Measurements from ENCODE around the gene CENPN. TPM values are rescaled to one million over a fixed set of nuclear protein-coding genes. Genes with fewer than 3 reads are reported as not detected.

The CENPN gene
- polyA plus RNA-seq, 3 donors = 23.1 to 25.8 (median 23.1) TPM

GRCh38 chr16:81073560-81074330, 66.7 kb downstream of the CENPN start:
- no peak for DNase-seq

GRCh38 chr16:81076566-81077075, 69.6 kb downstream of the CENPN start:
- DNase-seq = peak; percentile 88

- DNase-seq = peak; percentile 97
Observed at GRCh38 chr16:81077076-81077940, 70.3 kb downstream of the CENPN start, which contains the start of gene C16orf46. C16orf46 (minus strand) TSS chr16:81077238; CDS start chr16:81063955, 13,283 bp downstream.

- DNase-seq = no peak
Observed at GRCh38 chr16:81080233-81080632, 73.2 kb downstream of the CENPN start.

DNA sequence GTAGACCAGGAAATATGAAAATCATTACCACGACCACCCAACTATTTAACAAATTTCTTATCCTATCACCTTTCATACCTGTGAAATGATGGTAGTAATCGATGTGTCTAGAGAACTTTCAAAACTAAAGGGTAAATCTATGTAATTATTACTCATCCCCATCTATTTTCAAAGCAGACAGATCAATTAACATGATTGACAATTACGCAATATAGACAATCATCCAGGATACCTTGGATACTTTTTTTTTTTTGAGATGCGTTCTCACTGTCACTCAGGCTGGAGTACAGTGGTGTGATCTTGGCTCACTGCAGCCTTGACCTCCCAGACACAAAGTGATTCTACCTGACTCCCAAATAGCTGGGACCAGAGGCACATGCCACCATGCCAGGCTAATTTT, 74.0 kb downstream of the CENPN start:
- DNase-seq = no peak

Other genes with a start within 250 kb of the CENPN start
- gene CDYL2, start 202.6 kb upstream of the CENPN start, polyA plus RNA-seq (ENCODE audit: insufficient read length in 3 of 3) = 1 to 10 TPM; 6.6 to 7.8 (median 7.3) TPM
- gene CMC2, start 329 bp upstream of the CENPN start, polyA plus RNA-seq (ENCODE audit: insufficient read length in 3 of 3) = 10 to 100 TPM; 65.0 to 70.5 (median 65.1) TPM
- gene ATMIN, start 28.6 kb downstream of the CENPN start, polyA plus RNA-seq (ENCODE audit: insufficient read length in 3 of 3) = 10 to 100 TPM; 38.7 to 48.3 (median 44.5) TPM
- 1 to 10 TPM; 1.1 to 4.1 (median 1.5) TPM for gene C16orf46, start 70.0 kb downstream of the CENPN start, polyA plus RNA-seq (ENCODE audit: insufficient read length in 3 of 3)
- 10 to 100 TPM; 74.0 to 83.7 (median 78.5) TPM for gene GCSH, start 89.2 kb downstream of the CENPN start, polyA plus RNA-seq (ENCODE audit: insufficient read length in 3 of 3)
- 1 to 10 TPM; 2.0 to 2.9 (median 2.8) TPM for gene BCO1, start 231.5 kb downstream of the CENPN start, polyA plus RNA-seq (ENCODE audit: insufficient read length in 3 of 3)

Measured in renal pelvis (tissue), 4 donors.